Stimulated activated CD8-positive, alpha-beta memory T cell treated with anti-CD3 and anti-CD28 coated beads, Interleukin-4, amount 100 ng/mL, for 4 hours (primary cell): ENCODE measurements around the gene UGT1A7.

Experiments
- DNase-seq, 2 donors: peaks; one replicate each; pipeline ENCODE4 v3.0.0-alpha.2; 2020; ENCODE audit warnings: low read depth in 2 of 2, low spot score in 1 of 2

UGT1A7 gene

DNA sequence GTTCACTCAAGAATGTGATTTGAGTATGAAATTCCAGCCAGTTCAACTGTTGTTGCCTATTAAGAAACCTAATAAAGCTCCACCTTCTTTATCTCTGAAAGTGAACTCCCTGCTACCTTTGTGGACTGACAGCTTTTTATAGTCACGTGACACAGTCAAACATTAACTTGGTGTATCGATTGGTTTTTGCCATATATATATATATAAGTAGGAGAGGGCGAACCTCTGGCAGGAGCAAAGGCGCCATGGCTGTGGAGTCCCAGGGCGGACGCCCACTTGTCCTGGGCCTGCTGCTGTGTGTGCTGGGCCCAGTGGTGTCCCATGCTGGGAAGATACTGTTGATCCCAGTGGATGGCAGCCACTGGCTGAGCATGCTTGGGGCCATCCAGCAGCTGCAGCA is 78.3 kb downstream of the UGT1A7 start, which contains the start of gene UGT1A1:
Gene UGT1A1 (plus strand): TSS at position 228 of the 400 bp plus-strand sequence. CDS start 18 bp downstream, at position 246.
- no peak for DNase-seq

DNA sequence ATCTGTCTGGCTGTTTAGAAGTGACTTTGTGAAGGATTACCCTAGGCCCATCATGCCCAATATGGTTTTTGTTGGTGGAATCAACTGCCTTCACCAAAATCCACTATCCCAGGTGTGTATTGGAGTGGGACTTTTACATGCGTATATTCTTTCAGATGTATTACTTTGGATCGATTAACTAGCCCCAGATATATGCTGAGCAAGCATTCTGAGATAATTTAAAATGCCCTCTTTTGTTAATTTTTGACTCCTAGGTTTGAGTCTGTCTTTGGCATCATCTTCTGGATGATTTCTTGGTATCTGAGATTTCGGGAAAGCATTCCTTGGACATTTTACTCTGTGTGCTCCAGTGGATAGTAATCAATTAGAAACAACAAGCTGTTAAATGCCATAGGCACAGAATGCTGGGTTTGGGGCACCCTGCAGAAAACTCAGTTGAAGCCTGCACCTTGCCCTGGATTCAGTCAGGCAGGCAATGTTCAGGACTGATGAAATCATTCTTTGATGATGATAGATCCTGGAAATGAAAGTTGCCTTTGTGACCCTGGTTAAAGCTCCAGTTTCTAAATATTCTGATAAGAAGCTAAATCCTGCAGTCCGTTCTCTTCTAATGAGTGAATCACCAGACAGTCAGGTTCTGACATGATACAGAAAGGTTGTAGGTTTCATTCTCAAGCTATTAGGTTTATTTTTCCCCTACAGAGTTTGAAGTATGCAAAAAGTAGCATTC is 79.5 kb downstream of the UGT1A7 start:
- DNase-seq: no peak

DNA sequence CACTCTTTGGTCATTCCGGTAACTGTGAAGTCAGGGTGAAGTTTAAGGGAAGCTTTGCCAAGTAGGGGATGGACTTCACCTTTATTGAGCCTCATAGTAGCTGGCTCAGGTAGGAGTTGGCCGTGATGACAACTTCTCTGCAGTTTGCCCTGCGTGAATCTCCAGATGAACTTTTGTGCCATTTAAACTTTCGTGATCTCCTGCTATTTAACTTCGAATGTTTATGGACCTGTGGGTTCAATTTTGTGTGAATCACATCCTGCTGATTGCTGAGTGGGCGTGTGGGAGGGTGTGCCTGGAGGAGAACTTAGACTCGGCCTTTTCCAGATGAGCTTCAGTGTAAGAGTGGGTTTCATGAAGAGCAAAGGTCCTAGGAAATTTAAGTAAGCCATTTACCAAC is 82.6 kb downstream of the UGT1A7 start:
- no peak for DNase-seq

DNA sequence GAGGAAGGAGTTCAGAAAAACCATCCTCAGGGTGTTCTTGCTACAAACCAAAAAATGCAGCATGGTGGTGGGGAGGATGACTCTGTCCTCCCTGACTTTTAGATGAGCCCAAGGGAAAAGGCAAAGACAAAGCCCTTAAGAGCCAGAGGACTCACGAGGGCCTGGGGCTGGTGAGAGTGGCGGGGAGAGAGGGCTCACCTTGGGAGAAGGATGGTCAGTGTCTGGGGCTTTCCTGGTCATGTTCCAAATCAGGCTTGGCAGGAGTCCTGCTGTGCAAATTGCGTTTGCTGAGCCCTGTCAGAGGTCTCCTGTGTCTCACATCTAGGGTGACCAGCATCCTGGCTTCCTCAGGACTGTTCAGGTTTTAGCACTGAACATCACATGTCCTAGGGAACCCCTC is 83.1 kb downstream of the UGT1A7 start:
- DNase-seq: no peak

DNA sequence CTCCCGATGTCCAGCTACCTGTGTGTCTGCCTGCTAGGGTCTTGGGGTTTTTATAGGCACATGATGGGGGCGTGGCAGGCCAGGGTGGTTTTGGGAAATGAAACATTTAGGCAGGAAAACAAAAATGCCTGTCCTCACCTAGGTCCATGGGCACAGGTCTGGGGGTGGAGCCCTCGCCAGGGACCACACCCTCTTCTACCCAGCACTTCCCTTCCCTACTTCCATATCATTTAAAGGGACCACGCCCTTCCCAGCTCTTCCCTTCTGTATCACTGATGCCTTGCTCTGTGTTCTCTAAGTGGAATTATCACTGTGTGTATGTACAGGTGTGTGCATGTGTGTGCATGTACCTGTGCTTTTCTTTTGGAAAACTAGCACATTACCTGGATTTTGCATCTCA is 84.7 kb downstream of the UGT1A7 start:
- DNase-seq: no peak

DNA sequence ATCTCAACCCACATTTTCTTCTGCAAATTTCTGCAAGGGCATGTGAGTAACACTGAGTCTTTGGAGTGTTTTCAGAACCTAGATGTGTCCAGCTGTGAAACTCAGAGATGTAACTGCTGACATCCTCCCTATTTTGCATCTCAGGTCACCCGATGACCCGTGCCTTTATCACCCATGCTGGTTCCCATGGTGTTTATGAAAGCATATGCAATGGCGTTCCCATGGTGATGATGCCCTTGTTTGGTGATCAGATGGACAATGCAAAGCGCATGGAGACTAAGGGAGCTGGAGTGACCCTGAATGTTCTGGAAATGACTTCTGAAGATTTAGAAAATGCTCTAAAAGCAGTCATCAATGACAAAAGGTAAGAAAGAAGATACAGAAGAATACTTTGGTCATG is 86.4 kb downstream of the UGT1A7 start:
- DNase-seq: no peak

DNA sequence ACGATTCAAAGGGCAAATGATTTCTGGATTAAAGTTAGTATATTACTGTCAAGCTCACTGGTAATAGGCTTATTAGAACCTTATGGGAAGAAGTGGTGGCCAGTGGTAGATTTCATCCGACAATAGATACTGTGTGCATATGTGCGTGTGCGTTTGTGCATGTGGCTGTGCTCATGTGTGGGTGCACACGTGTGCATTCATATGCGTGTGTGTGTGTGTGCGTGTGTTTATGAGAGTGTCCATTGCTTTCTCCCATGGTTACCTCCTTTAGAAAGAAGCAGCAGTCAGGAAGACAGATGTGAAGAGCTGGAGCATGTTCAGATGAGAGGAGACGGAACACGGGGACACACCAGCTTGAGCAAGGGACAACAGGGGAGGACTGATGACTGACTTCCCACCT is 87.6 kb downstream of the UGT1A7 start:
- no peak for DNase-seq

DNA sequence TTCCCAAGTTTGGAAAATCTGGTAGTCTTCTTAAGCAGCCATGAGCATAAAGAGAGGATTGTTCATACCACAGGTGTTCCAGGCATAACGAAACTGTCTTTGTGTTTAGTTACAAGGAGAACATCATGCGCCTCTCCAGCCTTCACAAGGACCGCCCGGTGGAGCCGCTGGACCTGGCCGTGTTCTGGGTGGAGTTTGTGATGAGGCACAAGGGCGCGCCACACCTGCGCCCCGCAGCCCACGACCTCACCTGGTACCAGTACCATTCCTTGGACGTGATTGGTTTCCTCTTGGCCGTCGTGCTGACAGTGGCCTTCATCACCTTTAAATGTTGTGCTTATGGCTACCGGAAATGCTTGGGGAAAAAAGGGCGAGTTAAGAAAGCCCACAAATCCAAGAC is 90.5 kb downstream of the UGT1A7 start:
- DNase-seq: no peak

DNA sequence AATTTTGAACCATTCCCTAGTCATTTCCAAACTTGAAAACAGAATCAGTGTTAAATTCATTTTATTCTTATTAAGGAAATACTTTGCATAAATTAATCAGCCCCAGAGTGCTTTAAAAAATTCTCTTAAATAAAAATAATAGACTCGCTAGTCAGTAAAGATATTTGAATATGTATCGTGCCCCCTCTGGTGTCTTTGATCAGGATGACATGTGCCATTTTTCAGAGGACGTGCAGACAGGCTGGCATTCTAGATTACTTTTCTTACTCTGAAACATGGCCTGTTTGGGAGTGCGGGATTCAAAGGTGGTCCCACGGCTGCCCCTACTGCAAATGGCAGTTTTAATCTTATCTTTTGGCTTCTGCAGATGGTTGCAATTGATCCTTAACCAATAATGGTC is 90.9 kb downstream of the UGT1A7 start:
- DNase-seq: no peak

DNA sequence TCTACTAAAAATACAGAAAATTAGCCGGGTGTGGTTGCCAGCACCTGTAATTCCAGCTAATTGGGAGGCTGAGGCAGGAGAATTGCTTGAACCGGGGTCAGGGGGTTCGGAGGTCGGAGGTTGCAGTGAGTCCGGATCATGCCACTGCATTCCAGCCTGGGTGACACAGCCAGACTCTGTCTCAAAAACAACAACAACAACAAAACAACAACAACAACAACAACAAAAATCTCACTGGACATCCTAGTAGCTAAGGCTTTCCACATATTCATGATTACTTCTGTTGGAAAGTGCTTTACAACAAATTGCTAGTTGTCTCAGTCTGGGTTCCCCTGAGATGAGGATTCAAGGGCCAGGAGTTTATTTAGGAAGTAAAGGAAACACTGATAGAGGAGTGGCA is 92.2 kb downstream of the UGT1A7 start:
- DNase-seq: no peak

DNA sequence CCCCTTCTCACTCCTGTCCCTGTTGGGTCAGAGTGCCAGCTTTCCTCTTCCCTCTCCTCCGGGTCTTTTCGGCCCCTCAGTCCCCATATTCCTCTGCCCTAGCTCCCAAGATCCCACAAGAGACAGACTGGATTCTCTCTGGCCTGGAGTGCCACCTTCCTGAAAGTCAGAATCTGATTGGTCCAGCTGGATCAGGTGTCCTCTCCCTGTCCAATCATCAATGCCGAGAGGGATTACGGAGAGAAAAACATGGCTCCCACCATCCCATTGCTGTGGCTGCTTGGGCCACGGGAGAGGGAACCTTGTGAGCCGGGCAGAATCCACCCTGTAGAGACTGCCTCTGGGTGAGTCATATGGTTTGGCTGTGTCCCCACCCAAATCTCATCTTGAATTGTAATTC is 93.7 kb downstream of the UGT1A7 start:
- DNase-seq: no peak

DNA sequence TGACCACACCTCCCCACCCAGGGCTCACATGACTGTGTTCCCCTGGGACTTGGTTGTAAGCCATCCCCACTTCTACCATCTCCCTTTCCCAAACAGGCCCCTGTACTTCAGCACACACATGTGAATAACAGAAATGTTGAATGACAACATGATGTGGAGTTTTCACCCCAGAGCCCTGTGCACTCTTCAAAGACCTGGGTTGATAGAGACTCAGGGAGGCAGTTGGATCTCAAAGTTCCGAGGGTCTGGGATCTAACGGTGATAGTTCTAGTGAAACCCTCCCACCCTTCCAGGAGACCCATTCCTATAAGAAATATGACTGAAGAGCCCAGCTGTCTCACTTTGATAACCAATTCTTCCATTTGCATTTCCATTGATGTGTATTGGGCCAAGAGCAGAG is 96.3 kb downstream of the UGT1A7 start, which contains the start of gene MROH2A:
Gene MROH2A (plus strand): TSS at position 301 of the 400 bp plus-strand sequence. CDS start 1,029 bp downstream, outside the sequence.
- no peak for DNase-seq

DNA sequence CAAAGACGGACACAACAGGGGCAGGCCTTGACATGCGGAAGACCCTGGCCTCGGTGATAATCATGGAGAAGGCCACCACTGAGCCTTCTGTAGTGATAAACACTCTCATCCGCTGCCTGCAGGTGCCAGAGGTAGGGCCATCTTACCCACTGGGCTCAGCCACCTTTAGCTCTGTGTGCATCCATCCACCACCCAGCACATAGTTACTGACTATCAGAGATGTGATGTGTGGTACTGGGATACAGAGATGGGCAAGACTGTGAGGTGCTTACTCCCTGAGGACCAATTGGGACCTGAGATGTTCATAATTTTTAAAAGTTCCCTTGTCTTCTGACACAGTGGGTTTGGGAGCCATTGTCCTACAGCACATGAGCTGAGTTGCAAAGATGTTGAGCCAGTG is 98.0 kb downstream of the UGT1A7 start:
- DNase-seq: no peak

DNA sequence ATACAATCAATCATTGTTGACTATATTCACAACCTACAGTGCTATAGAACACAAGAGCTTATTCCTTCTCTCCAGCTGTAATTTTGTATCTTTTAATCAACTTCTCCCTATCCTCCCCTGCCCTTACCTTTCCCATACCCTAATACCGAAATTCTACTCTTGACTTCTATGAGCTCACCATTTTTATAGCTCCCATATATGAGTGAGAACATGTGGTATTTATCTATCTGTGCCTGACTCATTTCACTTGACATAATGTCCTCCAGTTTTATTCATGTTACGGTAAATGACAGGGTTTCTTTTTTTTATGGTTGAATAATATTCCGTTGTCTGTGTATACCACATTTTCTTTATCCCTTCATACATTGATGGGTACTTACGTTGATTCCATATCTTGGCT is 99.1 kb downstream of the UGT1A7 start:
- DNase-seq: no peak

DNA sequence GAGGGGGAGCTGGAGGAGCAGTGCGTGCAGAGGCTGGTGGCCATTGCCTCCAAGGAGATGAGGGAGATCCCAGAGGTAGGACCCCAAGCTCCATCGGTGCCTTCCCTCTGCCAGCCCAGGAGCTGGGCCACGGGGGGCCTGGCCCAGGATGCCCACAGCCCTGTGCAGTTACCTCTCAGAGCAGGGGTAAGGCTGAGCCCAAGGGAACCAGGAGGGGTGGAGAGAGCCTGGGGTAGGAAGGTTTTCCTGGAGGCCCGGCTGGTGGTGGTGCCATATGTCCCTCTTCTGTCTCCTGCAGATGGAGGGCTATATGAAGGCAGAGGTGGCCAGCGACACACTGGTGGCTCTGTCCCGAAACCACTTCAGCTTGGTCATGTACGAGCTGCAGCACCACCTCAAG is 107.9 kb downstream of the UGT1A7 start:
- no peak for DNase-seq

DNA sequence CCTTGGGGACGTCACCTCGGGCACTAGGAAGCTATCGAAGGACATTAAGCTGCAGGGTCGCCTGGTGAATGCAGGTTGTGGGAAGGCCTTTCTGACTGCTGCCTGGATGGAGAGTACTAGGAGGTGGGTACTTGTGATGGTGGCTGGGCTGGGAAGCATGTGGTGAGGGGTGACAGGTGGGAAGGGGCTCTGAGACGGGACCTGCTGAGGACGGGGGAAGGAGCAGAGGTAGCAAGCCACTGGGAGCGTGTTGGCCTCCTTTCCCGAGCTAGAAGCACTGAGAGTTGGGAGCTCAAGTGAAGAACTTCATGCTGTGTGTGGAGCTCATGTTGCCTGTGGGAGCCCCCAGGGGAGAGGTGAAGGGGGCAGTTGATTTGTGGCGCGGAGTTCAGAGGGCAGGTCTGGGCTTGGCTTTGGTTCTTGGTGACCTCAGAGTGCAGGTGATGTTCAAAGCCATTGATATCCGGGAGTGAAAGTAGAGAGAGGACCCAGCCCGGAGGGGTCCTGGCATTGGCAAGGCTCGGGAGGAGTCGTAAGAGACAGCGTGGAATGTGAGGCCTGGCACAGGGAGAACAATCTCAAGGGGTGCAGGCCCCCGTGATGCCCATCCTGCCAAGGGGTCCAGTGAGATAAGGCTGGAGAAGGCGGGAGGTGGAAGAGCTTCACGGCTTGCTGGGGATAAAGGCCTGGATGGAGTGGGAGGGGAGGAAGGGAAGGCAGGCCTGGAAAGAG is 109.6 kb downstream of the UGT1A7 start:
- no peak for DNase-seq

DNA sequence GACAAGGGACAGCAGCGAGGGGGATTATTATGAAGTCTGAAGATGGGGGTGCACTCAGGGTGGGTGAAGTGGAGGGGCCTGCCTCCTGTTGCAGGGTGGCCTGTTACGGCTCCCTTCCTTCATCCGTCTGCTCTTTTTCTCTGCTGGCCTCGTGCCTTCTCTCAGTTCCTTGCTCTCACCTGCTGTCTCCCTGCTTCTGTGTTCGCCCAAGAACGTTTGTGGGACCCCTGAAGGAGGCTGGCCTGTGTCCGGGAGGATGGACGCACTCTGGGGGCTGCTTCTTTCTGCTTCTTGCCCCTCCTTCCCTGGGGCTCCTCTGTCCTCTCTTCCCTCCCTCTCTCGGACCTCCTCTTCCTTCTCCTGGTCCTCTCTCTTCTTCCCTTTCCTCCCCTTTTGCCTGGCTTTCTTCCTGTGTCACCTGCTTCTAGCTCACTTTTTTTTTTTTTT is 110.2 kb downstream of the UGT1A7 start:
- no peak for DNase-seq

DNA sequence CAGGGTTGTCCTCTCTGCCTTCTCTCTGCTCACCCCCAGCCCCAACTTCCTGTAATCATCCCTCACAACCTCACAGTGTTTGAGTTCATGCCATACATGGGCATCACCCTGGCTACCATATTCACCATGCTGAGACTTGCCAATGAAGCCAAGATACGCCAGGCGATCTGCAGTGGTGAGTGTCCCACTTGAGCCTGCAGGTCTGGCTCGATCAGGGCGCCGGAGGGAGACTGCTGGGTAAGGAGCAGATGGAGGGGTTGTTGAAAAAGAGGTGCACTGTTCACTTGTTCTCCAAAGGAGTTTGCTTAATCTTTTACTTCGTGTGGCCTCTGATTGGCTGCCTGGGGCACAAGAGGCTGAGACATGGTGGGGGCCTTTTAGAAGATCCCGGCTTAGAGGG is 111.0 kb downstream of the UGT1A7 start:
- DNase-seq: no peak

DNA sequence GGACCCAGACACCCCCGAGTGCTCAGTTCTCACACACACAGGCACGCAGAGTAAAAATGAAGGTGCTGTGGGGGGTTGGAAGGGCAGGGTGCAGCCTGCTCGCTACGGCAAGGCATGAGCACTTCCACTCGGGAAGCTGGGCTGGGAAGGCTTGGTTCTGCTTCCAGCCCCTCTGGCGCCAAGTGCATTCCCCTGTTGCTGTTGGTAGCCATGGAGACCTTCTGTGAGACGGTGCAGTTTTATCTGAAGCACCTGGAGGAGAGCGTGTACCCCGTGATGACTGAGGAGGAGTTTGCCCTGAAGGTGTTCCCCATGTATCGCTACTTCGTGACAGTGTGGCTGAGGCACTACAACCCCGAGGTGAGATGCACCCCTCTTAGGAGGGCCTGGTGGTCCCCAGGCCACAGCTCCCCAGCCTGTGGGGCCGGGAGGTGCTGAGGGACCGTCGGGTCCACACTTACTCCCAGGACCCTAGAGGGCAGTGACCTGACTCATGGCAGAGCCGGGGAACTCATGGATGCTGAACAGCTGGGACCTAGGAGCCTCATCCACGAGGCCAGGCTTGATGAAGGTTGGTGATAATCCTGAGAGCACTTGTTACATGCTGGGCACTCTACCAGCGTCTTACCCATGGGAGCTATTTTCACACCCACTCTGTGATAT is 111.9 kb downstream of the UGT1A7 start:
- no peak for DNase-seq

DNA sequence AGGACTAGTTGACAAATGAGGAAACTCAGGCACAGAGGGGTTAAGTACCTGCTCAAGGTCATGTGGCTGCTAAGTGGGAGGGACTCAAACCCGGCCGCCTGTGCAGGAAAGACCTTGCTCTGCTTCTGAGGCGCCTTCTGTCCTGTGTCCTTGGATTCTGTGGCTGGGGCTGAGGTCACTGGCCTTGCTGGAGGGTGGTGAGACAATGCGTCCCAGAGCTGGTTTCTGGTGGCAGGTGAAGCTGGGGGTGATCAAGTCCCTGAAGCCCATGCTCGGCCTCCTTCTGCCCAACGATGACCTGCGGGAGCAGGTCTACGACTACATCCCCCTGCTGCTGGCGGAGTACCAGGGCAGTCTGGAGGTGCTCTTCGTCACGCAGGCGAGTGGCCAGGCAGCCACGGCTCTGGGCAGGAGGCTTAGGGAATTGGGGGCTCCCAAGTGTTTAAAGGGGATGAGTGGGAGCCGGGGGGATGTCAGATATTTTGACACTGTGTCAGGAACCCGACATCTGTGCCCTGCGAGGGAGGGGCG is 112.5 kb downstream of the UGT1A7 start:
- DNase-seq: no peak

DNA sequence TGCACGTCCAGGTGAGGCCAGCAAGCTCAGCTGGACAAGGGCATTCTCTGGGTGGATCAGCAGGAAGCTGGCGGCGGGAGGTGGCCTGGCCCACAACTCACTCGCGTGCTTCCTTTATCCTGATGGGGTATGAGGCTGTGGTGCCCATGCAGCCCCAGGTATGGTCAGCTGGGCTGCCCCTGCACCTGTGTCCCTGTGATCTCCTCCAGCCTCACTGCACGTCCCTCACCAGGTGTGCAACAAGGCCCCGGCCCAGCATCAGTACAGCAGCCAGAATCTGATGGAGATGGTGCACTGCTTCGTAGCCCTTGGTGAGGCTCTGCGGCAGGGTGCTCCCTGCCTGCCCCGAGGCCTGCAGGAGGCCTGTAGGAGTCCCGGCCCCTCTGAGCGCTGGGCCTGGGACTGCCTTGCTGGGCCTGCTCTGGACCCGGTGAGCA is 114.1 kb downstream of the UGT1A7 start:
- DNase-seq: no peak

DNA sequence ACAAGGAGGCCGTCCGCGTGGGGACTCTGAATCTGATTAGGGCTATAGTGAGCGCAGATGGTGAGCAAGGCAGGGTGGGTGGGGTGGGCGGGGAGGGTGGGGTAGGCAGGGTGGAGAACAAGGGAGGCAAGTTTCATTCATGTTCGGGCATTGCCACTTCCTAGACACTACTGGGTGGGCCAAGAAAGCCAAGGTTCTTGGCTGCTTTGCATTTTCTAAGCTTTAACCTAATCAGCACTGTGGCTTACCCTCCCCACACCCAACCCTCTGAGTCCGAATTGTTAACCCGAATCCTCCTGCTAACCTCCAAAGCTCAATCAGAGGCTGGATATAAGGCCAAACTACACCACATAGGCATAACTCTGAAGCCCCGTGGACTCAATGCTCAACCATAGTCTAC is 114.6 kb downstream of the UGT1A7 start:
- no peak for DNase-seq
